ENCODE data around the gene WASF1.

WASF1 gene

DNA sequence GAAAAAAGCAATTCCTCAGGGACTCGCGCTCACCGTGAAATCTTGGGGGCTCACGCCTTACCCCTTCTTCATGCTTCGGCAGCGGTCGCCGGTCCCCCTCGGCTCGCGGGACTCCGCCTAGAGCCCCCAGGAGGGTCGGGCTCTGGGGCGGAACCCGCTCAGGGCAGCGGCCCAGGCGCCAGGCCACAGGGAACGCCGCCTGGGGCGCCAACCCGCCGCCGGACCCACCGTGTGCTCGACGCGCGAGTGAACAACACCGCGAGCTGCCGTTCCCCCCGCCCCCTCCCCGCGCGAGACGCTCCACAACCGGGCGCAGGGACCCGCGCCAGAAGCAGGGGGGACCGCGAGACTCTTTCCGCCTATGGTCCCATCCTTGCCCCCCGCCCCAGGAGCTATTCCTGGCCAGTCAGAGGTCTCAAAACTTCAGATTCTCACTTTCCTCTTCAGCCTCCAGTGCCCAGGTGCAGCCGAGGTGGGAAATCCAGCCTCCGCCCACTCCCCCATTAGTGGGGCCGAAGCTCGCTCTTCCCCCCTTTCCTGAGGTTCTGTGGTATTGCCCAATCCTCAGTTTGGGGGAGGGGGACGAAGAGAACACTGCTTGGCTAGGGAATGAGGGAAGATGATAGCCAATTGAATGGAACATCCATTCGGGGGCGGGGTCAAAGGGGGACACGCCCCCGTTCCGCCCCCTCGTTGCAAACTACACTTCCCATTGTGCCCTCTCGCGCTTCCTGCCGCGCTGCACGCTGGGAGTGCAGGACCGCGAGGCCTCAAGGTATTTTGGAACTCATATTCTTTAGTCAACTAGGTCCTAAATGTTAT lies at the start of gene WASF1:
Gene WASF1 (minus strand): TSS at position 265 of the 822 bp plus-strand sequence. CDS start 52,069 bp downstream, outside the sequence.
- peak; percentile 96 for DNase-seq

DNA sequence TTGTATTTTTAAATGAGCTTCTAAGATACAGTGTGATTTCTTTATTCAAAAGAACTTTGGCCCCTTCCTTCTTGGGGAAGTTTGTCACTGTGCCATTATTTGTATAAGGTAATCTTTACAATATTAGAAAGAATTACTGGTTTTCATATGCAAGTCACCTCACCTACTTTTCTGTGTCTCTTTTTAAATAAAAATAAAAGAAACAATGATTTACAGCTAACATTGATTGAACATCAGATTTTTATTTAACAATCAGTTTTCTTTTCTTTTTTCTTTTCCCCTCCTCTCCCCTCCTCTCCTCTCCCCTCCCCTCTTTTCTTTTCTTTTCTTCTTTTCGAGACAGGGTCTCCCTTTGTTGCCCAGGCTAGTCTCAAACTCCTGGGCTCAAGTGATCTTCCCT lies 46.8 kb upstream of the WASF1 start:
- DNase-seq = no peak

DNA sequence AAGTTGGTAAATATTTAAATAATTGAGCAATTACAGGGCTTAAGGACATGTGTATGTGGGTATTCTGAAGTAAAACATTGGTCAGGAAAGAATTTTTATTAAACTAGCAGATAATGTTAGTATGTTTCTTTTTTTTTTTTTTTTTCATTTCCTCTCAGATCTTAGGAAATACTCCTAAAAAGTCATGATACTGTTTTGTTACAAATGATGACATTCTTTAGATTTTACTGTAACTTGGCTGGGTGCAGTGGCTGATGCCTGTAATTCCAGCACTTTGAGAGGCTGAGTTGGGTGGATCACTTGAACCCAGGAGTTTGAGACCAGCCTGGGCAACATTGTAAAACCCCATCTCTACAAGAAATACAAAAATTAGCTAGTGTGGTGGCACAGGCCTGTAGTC lies 42.3 kb upstream of the WASF1 start:
- DNase-seq = no peak

DNA sequence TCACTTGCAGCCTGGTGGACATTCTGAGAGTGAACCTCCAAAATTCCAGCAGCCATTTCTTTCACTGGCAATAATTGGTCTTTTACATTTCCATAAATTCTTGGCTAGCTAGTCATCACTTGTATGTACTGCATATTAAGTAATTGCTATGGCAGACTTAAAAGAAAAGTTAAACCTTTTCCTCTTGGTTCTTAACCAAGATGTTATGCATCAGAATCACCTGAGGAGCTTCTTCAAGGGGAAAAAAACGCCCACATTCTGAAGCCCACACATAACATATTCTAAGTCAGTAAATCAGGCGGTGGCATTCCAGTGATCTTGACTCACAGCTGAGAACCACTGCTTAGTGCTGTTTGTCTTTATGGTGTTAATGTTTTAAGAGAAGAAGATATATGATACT lies 37.8 kb upstream of the WASF1 start:
- DNase-seq = peak; percentile 7

DNA sequence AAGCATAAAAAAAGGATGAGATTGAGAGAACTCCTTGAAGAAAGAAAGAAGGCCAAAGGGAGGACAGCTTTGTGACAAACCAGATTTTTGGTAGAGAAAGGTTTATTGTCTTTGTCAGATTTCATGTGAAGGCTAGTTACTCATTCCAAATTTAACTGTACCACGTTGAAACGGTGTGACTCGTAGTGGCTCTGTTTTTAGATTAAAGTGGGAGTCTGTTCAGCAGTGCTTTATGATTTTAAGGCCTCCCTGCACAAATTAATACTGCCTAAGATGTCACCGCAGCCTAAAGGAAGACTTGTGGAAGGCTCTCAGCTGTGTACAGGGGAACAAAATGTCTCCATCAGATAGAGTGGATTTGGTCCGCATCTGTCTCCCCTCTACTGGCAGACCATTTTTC lies 36.7 kb upstream of the WASF1 start:
- no peak for DNase-seq

DNA sequence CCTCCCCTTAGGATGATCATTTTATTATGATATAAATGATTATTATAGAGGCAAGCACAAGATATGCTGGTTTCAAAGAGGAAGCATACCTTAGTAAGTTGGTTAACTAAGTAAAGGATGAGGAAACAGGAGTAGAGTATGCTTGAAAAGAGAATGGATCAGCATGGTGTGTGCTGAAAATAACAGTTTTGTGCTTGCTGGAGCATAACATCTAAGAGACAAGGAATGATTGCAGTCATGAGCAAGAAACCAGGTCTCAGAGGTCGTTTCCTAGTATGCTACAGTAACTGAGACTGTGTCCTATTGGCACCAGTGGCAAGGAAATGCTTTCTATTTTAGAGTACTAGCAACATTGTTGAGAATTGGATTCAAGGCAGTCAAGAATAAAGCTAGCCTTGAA lies 34.9 kb upstream of the WASF1 start:
- DNase-seq = no peak

DNA sequence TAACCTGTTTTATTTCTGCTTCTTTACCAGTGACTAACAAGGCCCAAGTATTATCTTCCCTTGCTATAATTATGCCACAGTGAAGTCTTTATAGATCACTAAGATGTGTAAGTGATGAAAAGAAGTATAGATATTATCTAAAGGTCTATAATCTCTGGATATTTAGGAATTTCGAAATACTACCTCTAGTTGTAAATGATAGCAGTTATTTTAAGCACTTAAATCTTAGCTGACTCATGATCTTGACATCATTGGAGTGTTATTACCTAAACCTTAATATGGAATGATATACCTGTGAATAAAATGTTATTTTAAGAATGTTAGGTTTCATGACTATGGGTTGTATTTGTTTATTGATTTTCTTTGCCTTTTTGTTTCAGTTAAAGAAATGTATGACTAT lies 32.3 kb upstream of the WASF1 start:
- DNase-seq = no peak

DNA sequence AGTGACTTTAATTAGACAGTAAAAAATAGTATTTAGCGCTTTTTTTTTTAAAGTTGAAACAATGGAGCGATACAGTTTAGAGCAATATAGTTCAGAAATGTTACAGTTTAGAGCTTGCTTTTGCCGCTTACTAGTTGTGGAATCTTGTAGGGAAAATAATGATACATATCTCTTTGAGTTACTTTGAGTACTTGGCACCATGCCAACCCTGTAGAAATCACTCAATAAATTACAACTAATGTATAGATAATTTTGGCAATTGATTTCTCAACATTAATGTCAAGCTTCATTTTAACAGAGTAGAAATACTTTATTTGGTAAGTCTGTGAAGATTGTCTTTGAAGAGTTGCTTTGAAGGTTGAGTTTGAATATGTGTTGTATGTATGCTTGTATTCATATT lies 28.2 kb upstream of the WASF1 start:
- DNase-seq = no peak

DNA sequence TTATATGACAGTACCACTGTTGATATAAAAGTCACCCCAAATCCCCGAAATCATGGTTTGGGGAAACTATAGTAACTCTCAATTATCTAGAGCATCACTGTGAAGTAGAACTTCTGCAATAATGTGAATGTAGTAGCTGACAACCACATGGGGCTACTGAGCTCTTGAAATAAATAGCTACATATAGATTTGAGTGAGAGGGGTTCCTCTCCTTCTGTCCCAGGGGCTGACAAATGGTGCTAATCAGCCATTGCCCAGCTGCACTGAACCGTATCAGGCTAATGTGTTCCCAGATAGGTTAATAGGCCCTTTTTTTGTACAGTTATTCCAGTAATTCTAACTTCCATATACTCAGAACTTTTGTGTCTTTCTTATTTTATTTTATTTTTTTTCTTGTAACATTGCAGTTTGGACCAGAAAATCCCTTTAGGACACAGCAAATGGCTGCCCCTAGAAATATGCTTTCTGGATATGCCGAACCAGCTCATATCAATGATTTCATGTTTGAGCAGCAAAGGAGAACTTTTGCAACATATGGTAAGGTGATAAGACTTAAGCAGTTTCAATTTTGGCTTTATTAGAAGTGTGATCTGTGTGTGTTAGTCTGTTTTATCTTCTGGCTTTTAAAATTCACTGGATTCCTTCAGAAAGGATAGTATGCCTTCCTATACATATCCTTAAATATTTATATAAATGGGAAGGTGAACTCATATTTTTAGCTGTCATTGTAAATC lies 21.8 kb upstream of the WASF1 start:
- no peak for DNase-seq

DNA sequence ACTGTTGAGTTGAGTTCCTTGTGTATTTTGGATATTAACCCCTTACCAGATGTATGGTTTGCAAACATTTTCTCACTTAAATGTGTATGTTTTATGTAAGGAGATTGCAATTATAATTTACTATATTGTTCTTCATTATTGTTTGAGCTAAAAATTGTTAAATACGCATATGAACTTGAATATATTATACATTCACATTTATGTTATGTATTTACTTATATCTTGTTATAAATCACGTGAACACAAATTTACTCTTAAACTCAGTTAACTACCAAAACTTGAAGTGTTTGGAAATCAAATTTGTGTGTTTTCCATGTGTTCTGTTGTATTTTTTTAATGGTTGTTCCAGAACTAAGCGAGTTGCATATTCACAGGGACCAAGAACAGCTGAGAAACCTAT lies 19.1 kb upstream of the WASF1 start:
- no peak for DNase-seq

DNA sequence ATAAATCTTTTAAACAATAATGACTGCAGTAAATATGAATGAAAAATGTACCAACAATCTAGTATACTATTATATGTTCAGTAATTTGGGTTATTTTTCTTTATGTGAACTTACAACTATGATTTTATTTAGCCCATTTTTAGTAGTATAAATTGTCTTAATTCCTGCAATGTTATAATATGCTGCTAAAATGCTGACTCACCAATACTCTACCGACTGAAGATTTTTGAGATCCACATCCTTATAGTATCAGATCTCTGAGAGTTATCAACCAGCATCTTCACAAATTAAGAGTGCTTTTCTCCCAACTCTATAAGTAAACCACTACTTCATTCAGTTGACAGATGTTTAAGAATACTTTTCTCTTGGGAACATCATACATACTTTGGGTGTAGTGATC lies 17.4 kb upstream of the WASF1 start:
- no peak for DNase-seq

DNA sequence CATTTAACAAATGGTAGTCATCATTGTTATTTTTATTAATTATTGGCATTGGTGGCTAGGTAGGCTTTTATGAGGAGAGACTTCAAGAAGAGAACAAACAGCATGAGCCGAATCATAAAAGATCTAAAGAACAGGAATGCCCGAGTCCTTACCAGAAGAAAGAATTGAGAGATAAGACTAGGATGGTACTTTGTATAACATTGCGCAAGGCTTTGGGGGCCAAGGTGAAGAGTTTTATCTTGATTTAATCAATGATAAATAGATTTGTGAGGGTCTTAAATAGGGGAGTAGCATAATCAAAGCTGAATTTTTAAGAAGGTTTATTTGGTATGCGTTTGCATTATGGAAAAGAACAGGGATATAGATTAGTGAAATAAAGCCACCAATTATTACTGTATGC lies 16.2 kb upstream of the WASF1 start:
- DNase-seq = no peak

DNA sequence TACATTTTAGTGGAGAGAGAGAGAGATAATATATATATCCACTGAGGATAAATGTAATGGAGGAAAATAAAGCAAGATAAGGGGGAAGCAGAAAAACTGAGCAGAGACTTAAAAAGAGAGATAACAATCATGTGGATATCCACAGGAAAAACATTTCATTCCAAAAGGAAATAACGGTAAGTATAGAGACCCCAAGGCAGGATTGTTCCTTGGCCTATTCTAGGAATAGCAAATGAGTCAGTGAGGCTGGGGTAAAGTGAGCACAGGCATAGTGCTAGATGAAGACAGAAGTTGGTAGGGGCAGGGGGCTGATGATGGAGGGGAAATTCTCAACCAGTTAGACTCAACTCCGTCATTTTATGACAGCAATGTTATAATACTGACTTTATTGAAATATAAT lies 12.0 kb upstream of the WASF1 start:
- DNase-seq = no peak

DNA sequence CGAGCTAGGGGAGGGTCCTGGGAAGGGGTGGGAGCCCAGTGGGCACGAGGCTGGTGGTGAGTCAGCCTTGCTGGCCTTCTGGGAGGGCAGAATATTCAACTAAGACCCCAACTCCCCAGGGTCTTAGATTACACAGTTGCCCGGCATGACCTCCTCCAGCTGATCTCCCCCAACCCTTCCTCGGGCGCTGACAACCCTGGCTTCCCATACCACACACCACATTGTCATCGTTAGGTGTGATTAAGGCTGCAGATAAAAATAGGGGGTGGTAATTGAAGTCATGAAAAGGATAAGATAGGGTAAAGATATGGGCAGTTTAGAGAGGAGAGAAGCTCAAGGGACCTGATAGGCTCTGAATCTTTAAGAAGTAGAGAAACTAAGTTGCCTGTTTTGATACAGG lies 11.3 kb upstream of the WASF1 start:
- DNase-seq = no peak

DNA sequence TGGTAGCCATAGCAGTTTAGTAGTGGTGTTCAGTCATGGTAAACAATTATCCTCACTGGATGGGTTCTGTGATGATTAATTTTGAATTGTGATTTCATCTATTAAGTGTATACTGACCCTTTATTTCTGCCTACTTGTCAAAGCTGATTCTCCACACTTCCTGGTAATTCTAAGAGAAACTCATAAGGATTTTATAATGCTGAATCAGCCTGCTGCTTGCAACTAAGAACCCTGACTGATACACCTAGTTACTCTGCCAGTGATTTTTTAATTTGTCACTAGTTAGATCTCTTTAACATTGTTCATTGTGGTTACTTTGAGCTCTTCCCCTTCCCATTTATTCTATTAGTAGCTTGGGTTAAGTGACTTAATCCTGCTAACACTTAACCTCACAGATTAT lies 9.3 kb upstream of the WASF1 start:
- no peak for DNase-seq

DNA sequence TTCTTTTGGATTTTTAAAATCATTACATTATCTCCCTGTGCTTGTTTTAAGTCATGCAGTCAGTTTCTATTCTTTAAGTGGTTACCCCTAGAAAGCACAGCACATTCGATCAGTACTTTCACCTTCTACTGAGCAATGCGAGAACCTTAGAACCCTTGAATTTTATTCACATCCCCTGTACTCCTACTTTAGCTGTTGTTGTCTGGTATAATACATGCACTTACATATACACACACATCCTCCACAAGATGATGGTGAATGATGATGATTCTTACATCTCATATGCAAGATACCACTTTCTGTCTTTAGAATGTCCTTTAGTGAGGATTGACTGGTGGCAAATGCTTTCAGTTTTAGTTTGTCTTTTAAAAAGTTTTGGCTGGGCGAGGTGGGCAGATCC lies 6.4 kb upstream of the WASF1 start:
- no peak for DNase-seq

DNA sequence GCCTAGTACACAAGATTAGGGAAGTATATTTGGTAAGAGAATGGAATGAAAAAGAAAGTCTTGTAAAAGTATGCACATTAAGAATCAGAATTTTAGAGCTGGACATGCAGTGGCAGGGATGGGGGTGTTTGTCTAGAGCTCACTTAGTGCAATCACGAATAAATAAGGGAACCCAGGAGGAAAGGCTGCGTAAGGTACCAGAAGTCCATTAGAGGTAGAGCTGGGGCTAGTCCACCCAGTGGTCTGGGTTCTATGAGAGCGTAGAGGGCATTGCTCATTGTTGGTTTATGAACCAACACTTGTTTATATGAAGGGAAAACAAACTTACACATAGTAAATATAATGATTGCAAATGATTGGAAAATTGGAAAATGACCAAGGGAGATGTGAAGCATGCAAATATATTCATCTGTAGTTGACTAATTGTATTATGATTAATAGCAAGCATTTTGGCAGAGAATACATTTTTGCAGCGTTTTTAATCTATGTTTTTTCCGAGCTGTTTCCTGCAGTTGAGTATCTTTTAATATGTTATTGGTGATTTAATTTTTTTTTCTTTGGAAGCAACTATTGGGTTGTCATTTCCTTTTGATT lies 3.9 kb upstream of the WASF1 start:
- no peak for DNase-seq

DNA sequence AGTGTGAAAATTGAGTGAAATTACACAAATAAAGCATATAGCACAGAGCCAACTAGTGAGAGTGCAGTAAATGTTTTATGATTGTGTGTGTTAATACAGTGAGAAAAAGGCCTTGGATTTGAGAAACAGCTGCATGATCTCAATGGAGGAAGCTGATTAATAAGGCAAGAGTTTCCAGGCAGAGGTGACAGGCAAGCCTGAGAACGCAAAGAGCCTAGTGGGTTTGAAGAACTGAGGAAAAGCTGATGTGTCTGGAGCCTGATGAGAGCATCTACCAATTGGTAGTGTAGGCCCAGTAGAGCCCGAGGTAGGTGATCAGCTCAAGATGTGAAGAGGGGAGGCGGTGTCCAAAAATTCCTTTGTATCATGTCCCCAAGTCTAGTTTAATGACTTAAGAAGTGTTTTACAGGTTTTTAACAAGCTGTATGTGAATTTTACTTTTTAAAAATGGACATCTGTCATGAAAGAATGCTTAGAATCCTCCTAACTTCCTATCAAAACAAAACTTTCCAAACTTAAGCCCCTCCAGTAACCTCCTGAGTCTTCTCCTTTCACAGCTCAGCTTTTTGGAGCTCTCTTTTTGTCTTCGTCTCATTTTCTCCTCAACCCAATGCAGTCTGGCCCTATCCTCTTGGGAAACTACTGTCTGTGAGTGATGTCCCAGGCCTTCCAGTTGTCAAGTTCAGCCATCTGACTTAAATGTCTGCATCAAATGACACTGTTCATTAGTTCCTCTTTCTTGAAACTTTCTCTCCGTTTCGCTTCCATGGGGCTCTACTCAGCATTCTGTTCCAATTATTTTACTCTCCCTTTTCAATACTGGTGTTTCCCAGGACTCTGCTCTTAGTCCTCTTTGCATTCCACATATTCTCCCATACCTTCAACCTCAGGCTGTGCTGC lies 1.9 kb upstream of the WASF1 start:
- DNase-seq = peak; percentile 84

DNA sequence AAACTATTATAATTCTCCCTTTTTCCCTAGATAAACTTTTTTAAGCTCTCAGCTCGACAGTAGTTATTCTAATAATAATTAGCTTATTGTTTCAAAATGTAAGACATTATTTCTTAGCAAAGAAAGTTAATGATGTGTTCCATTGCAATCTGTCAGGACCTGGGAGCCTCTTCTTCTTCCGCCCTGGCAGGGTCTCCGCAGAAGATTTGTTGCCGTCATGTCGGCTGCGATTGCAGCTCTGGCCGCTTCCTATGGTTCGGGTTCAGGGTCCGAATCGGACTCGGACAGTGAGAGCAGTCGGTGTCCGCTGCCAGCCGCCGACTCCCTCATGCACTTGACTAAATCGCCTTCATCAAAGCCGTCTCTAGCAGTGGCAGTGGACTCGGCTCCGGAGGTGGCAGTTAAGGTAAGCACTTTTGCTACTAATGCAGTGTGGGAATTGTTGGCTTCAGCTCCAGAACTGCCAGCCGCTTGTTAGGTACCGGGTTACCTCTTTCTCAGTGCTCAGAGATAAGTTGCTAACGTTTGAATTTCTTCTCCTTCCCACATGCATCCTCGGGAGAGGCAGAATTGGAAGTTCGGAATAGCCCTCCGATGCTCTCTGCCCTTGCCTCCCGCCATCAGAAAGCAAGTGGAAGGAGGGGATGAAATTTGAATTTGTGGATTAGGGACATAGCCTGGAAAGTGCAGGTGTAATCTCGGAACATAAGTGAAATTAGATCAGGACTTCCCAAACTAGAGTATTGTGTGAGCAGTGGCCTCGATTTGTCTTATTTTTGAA lies 948 bp upstream of the WASF1 start, which contains the start of gene CDC40:
Gene CDC40 (plus strand): TSS at position 200 of the 781 bp plus-strand sequence. CDS start 18 bp downstream, at position 218.
- no peak for DNase-seq

DNA sequence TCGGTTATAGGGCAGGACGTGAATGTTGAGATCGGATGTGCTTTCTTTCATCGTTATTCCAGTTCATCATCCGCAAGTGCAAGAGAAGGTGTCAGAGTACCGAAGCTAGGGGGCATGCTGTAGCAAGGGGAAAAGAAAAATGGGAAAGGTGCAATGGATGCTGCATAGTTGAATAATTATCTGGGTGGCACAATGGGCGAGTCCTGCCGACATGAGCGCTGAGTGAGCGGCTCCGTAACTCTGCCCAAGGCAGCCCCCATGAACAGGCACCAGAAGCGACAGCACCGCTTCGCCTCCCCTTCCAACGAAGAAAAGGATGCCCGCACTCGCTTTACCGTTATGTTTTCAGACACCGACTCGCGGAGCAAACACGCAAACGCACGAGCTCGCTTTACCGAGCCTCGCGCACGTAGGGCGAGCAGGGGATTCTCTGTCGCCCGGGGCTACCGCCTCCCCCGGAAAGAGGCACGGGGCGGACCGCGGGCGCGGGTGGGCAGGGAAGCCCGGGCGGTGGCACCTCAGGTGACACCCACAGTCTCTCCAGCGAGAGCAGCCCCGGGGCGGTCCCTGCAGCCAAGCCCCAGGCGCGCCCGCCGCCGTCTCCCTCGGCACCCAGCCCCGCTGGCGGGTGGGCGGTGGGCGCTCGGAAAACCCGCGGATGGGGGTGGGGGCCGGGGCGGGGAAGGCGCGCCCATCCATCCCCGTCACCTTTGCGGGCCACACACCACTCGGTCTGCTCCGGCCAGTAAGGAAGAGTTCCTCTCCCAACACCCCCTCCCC lies 654 bp downstream of the WASF1 start:
- DNase-seq = peak; percentile 30

DNA sequence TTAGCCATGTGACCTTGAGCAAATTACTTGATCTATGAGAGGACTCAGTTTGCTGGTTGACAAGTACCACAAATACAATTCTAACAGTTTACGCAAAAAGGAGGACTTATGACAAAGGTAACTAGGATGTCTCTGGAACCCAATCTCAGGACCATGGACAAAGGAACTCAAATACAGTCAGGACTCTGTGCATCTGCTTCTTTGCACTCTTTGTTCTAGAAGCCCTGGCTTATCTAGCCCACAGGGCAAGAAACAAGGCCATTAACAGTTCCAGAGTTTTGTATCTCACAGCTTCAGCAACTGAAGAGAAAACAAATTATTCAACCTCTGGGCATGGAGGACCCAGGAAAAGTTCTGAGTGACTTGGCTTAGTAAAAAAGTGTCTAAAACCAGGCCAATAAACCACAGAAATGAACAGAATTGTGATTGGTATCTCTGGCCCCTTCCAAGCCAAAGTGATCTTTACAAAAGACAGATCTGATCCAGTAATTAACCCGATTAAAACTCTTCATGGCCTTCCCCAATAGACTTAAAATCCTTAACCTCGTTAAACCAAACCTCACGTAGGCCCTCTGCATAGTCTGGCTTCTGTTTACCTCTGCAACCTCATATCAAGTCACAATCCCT lies 5.9 kb downstream of the WASF1 start:
- no peak for DNase-seq

All from inflammatory macrophage treated with lipopolysaccharide for 4 hours (primary cell).